Sigmoid colon (tissue), 7 donors: ENCODE measurements around the gene EPB41L4B. TPM values are rescaled to one million over a fixed set of nuclear protein-coding genes. Genes with fewer than 3 reads are reported as not detected.

Experiments
- DNase-seq: peaks from one replicate; pipeline ENCODE4 v3.0.0-alpha.2; 2019
- H3K27ac ChIP-seq, 4 donors: fragments of 200-600 bp; sonication (generic); one replicate each; pipeline ENCODE4 v1.5.1; 2016 to 2019; ENCODE audit warnings: mild to moderate bottlenecking in 1 of 4
- H3K27me3 ChIP-seq, 3 donors: fragments of 200-600 bp; sonication (generic); one replicate each; pipeline ENCODE4 v1.5.1; 2019; ENCODE audit warnings: mild to moderate bottlenecking in 1 of 3
- H3K36me3 ChIP-seq, 4 donors: fragments of 200-600 bp; sonication (generic); one replicate each; pipeline ENCODE4 v1.5.1; 2016 to 2019
- H3K4me1 ChIP-seq, 4 donors: fragments of 200-600 bp; sonication (generic); one replicate each; pipeline ENCODE4 v1.5.1; 2017 to 2019
- H3K4me3 ChIP-seq, 4 donors: fragments of 200-600 bp; sonication (generic); one replicate each; pipeline ENCODE4 v1.5.1; 2017 to 2019; ENCODE audit warnings: mild to moderate bottlenecking in 2 of 4, moderate library complexity in 1 of 4
- H3K9me3 ChIP-seq, 4 donors: fragments of 200-600 bp in 3 of 4; sonication (generic) in 3 of 4; one replicate each; pipeline versions ENCODE4 v1.5.1 to v1.6.1; 2013 to 2019
- EP300 ChIP-seq, 4 donors: sonication (generic); formaldehyde crosslinking; IDR thresholded peaks; one replicate each; pipeline ENCODE4 v1.6.1; 2017; ENCODE audit warnings: antibody characterized with exemption in 4 of 4
- POLR2A ChIP-seq, 2 donors: fragments of 450-650 bp; IDR thresholded peaks; one replicate each; pipeline ENCODE4 v1.6.1; 2016; ENCODE audit warnings: antibody characterized with exemption in 2 of 2, mild to moderate bottlenecking in 2 of 2, moderate library complexity in 2 of 2
- POLR2AphosphoS5 ChIP-seq, 4 donors: sonication (generic); formaldehyde crosslinking; IDR thresholded peaks; one replicate each; pipeline ENCODE4 v1.6.1; 2017; ENCODE audit warnings: antibody characterized with exemption in 4 of 4
- WGBS, 2 donors: extraction: QIAGEN DNeasy Blood & Tissue Kit; methylation state at CpG; one replicate each; pipeline ENCODE4 v1.1.7; 2013; 5-methylcytosine and 5-hydroxymethylcytosine counted together
- intact Hi-C: fragments of 100-400 bp; cut with DNase I; formaldehyde crosslinking; loops from one replicate; pipeline ENCODE4 v1.15.1; 2023
- polyA plus RNA-seq, 3 donors: library from polyadenylated mRNA; stranded (reverse); fragments of 200-250 nt; gene quantifications; one replicate each; pipeline ENCODE4 v1.2.3, GENCODE V29; 2013
- total RNA-seq, 4 donors: library from RNA; depleted of rRNA; stranded (reverse); fragments of >200 nt; gene quantifications; one replicate each; pipeline ENCODE4 v1.1.0, GENCODE V29; 2016
- TF ChIP-seq, protein P1 (sequence below), 4 experiments: fragments of 450-650 bp in 3 of 4; fragments of 200-600 bp in 1 of 4; IDR thresholded peaks; one replicate each; pipeline ENCODE4 v1.5.1; 2016 to 2019; ENCODE audit warnings: antibody characterized with exemption in 4 of 4, mild to moderate bottlenecking in 3 of 4, moderate library complexity in 2 of 4
- donor health status: healthy with polysubstance abuse.
- donor health status: Bipolar disorder and iron deficiency.
- donor health status: healthy.

The EPB41L4B gene
- total and polyA plus RNA-seq, 7 donors = 0.49 to 160 (median 2.5) TPM

DNA sequence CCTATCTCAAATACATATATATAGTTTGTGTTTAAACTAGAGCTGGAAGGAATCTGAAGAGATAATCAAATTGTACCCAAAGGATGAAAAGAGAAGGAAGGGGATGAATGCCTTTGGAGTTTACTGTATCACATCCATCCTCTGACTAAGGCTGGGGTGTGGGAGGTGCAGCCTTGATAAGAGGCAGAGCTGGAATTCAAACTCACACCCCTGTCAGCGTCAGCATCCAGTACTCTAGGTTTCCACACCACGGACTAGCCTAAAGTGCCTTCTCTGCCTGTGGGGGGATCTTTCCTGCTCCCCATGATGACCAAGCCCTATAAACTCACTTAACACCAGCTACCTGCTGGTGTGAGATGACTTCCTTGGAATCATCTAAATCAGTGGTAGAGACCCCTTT lies 48.1 kb downstream of the EPB41L4B start:
- no peaks in the 10 kb centered on the region for H3K36me3 ChIP-seq
- intact Hi-C loops = no loop called here
- no peaks in the 10 kb centered on the region for H3K27me3 ChIP-seq
- no peak overlapping the region for H3K4me3 ChIP-seq
- no peaks in the 10 kb centered on the region for H3K9me3 ChIP-seq
- peaks cover 0 to 15% (median 6%) of the 10 kb centered on the region in 4 donors for H3K4me1 ChIP-seq
- no peak overlapping the region for H3K27ac ChIP-seq
- TF ChIP-seq, protein P1, sequence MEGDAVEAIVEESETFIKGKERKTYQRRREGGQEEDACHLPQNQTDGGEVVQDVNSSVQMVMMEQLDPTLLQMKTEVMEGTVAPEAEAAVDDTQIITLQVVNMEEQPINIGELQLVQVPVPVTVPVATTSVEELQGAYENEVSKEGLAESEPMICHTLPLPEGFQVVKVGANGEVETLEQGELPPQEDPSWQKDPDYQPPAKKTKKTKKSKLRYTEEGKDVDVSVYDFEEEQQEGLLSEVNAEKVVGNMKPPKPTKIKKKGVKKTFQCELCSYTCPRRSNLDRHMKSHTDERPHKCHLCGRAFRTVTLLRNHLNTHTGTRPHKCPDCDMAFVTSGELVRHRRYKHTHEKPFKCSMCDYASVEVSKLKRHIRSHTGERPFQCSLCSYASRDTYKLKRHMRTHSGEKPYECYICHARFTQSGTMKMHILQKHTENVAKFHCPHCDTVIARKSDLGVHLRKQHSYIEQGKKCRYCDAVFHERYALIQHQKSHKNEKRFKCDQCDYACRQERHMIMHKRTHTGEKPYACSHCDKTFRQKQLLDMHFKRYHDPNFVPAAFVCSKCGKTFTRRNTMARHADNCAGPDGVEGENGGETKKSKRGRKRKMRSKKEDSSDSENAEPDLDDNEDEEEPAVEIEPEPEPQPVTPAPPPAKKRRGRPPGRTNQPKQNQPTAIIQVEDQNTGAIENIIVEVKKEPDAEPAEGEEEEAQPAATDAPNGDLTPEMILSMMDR (IDR thresholded peaks at IDR 0.05) = no peak
- TF ChIP-seq POLR2AphosphoS5 (IDR thresholded peaks at IDR 0.05) (no peak), EP300 (IDR thresholded peaks at IDR 0.05) (no peak), POLR2A (IDR thresholded peaks at IDR 0.05) (no peak)
- no peak for DNase-seq
- 88 to 97% methylated on average over 2 of the region's 2 CpGs for WGBS, 2 donors

- DNase-seq = no peak
- intact Hi-C loops = no loop called here
- no peaks in the 10 kb centered on the region for H3K36me3 ChIP-seq
- H3K27me3 ChIP-seq = no peaks in the 10 kb centered on the region
- peaks cover 0 to 15% (median 6%) of the 10 kb centered on the region in 4 donors for H3K4me1 ChIP-seq
- H3K9me3 ChIP-seq = no peaks in the 10 kb centered on the region
- no peak overlapping the region for H3K4me3 ChIP-seq
- H3K27ac ChIP-seq = no peak overlapping the region
- 95 to 96% methylated on average over 4 of the region's 4 CpGs for WGBS, 2 donors
- TF ChIP-seq, protein P1 (IDR thresholded peaks at IDR 0.05) = no peak
- no peak for TF ChIP-seq POLR2A (IDR thresholded peaks at IDR 0.05)
- TF ChIP-seq POLR2AphosphoS5 (IDR thresholded peaks at IDR 0.05) = no peak
- no peak for TF ChIP-seq EP300 (IDR thresholded peaks at IDR 0.05)
Measured at GRCh38 chr9:109272045-109272444, 48.8 kb downstream of the EPB41L4B start.

GRCh38 chr9:109270971-109271925 lies 49.6 kb downstream of the EPB41L4B start:
- Histone ChIP-seq H3K4me1 (peaks cover 0 to 15% (median 6%) of the 10 kb centered on the region in 4 donors), H3K4me3 (no peak overlapping the region), H3K27me3 (no peaks in the 10 kb centered on the region), H3K36me3 (no peaks in the 10 kb centered on the region), H3K27ac (no peak overlapping the region), H3K9me3 (no peaks in the 10 kb centered on the region)
- TF ChIP-seq EP300 (IDR thresholded peaks at IDR 0.05) = no peak
- TF ChIP-seq, protein P1 (IDR thresholded peaks at IDR 0.05) = no peak
- TF ChIP-seq POLR2A (IDR thresholded peaks at IDR 0.05) = no peak
- no peak for TF ChIP-seq POLR2AphosphoS5 (IDR thresholded peaks at IDR 0.05)
- WGBS, 2 donors = 88 to 89% methylated on average over 15 of the region's 15 CpGs
- DNase-seq = no peak
- intact Hi-C loops = no loop called here

GRCh38 chr9:109270441-109270840 lies 50.4 kb downstream of the EPB41L4B start:
- no peak for TF ChIP-seq POLR2A (IDR thresholded peaks at IDR 0.05)
- TF ChIP-seq, protein P1 (IDR thresholded peaks at IDR 0.05) = no peak
- TF ChIP-seq EP300 (IDR thresholded peaks at IDR 0.05) = no peak
- TF ChIP-seq POLR2AphosphoS5 (IDR thresholded peaks at IDR 0.05) = no peak
- Histone ChIP-seq H3K27ac (no peak overlapping the region), H3K27me3 (no peaks in the 10 kb centered on the region), H3K9me3 (no peaks in the 10 kb centered on the region), H3K36me3 (no peaks in the 10 kb centered on the region), H3K4me3 (no peak overlapping the region), H3K4me1 (peaks cover 0 to 17% (median 6%) of the 10 kb centered on the region in 4 donors)
- intact Hi-C loops = no loop called here
- no peak for DNase-seq
